ENCODE measurements around the gene B4GALNT4. TPM values are rescaled to one million over a fixed set of nuclear protein-coding genes. Genes with fewer than 3 reads are reported as not detected.
"Not testable (repeated sequence)": the region's sequence is repeated elsewhere in the genome, so short reads cannot be mapped to it uniquely, and the experiment has no call there.

Gene B4GALNT4
- total RNA-seq, 1 donor from 2014 or later, result 3.3 TPM

GRCh38 chr11:375065-376025 lies 6.0 kb downstream of the B4GALNT4 start:
- no peak for DNase-seq (ENCODE audit: low spot score)

GRCh38 chr11:376531-377173 lies 7.4 kb downstream of the B4GALNT4 start:
- no peak for DNase-seq (ENCODE audit: low spot score)

- DNase-seq (ENCODE audit: low spot score), result no peak
Observed at GRCh38 chr11:377174-377865, 8.0 kb downstream of the B4GALNT4 start.

GRCh38 chr11:377883-378500 lies 8.7 kb downstream of the B4GALNT4 start:
- no peak for DNase-seq (ENCODE audit: low spot score)

- DNase-seq (ENCODE audit: low spot score), result no peak
Observed at GRCh38 chr11:379205-380094, 10.2 kb downstream of the B4GALNT4 start.

GRCh38 chr11:380095-380480 lies 10.8 kb downstream of the B4GALNT4 start:
- DNase-seq (ENCODE audit: low spot score), result no peak

- no peak for DNase-seq (ENCODE audit: low spot score)
Observed at GRCh38 chr11:380491-380890, 11.2 kb downstream of the B4GALNT4 start.

GRCh38 chr11:380996-381395 lies 11.7 kb downstream of the B4GALNT4 start:
- no peak for DNase-seq (ENCODE audit: low spot score)

- DNase-seq (ENCODE audit: low spot score), result no peak
Observed at GRCh38 chr11:381501-382072, 12.3 kb downstream of the B4GALNT4 start.

- DNase-seq (ENCODE audit: low spot score), result no peak
Observed at GRCh38 chr11:382081-382629, 12.9 kb downstream of the B4GALNT4 start.

- DNase-seq (ENCODE audit: low spot score), result no peak
Observed at GRCh38 chr11:383431-383830, 14.1 kb downstream of the B4GALNT4 start.

GRCh38 chr11:384511-384910 lies 15.2 kb downstream of the B4GALNT4 start:
- DNase-seq (ENCODE audit: low spot score), result no peak

GRCh38 chr11:385594-386351 lies 16.5 kb downstream of the B4GALNT4 start:
- DNase-seq (ENCODE audit: low spot score), result no peak

- DNase-seq (ENCODE audit: low spot score), result no peak
Observed at GRCh38 chr11:386483-386882, 17.2 kb downstream of the B4GALNT4 start.

GRCh38 chr11:387193-387793 lies 18.0 kb downstream of the B4GALNT4 start:
- no peak for DNase-seq (ENCODE audit: low spot score)

GRCh38 chr11:389369-389768 lies 20.1 kb downstream of the B4GALNT4 start:
- DNase-seq (ENCODE audit: low spot score), result not testable (repeated sequence)

- no peak for DNase-seq (ENCODE audit: low spot score)
Observed at GRCh38 chr11:390175-390574, 20.9 kb downstream of the B4GALNT4 start.

- no peak for DNase-seq (ENCODE audit: low spot score)
Observed at GRCh38 chr11:391117-392017, 22.1 kb downstream of the B4GALNT4 start.
